Measurements from ENCODE around the gene TXNRD1.

GRCh38 chr12:104339663-104340062 is 124.1 kb downstream of the TXNRD1 start:
- TF ChIP-seq ZFP3 (CRISPR knock-in tag; IDR thresholded peaks at IDR 0.05) (no peak), CSDC2 (CRISPR knock-in tag; IDR thresholded peaks at IDR 0.05) (no peak), ZNF8 (CRISPR knock-in tag; IDR thresholded peaks at IDR 0.05) (no peak), RARB (CRISPR knock-in tag; IDR thresholded peaks at IDR 0.05) (no peak), PATZ1 (CRISPR knock-in tag; IDR thresholded peaks at IDR 0.05; ENCODE audit: borderline replicate concordance) (no peak), PPARA (CRISPR knock-in tag; IDR thresholded peaks at IDR 0.05; ENCODE audit: borderline replicate concordance) (no peak), ZNF70 (CRISPR knock-in tag; IDR thresholded peaks at IDR 0.05) (no peak), ARNTL (CRISPR knock-in tag; IDR thresholded peaks at IDR 0.05; ENCODE audit: borderline replicate concordance, low read depth) (no peak)

Measured in SK-N-SH treated with all-trans-retinoic acid at 6 μM for 48 hours (cell line).